Testis (tissue), 2 donors: ENCODE data around the gene MOB3B.

Experiments used
- CTCF ChIP-seq, 3 experiments: fragments of 450-650 bp in 2 of 3; fragments of 200-600 bp in 1 of 3; sonication (generic) in 1 of 3; IDR thresholded peaks; one replicate each; pipeline ENCODE4 v1.5.1; 2016 to 2019; ENCODE audit warnings: antibody characterized with exemption in 3 of 3, mild to moderate bottlenecking in 2 of 3, moderate library complexity in 1 of 3
- POLR2A ChIP-seq: fragments of 450-650 bp; IDR thresholded peaks from one replicate; pipeline ENCODE4 v1.6.1; 2017; ENCODE audit warnings: antibody characterized with exemption, mild to moderate bottlenecking, moderate library complexity

- TF ChIP-seq CTCF (IDR thresholded peaks at IDR 0.05), result no peak
- TF ChIP-seq POLR2A, result no peak
Measured at GRCh38 chr9:27304521-27304920, 225.1 kb downstream of the MOB3B start.
